Mesenchymal stem cell (in vitro differentiated cells and primary cell): ENCODE measurements around the gene HLA-DPA1.

ENCODE experiments used
- DNase-seq: peaks from one replicate; pipeline ENCODE4 v3.0.0-alpha.2; 2013
- H2AFZ ChIP-seq: one replicate; pipeline ENCODE4 v1.6.1; 2013; ENCODE audit warnings: low read depth, mild to moderate bottlenecking, control low read depth, inconsistent platforms, low read length, moderate library complexity
- H2AK5ac ChIP-seq: 2 replicates; pipeline ENCODE4 v1.6.1; 2013; ENCODE audit warnings: low read length, moderate library complexity, mild to moderate bottlenecking, inconsistent platforms; ENCODE audit not compliant: severe bottlenecking
- H2BK120ac ChIP-seq: one replicate; pipeline ENCODE4 v1.6.1; 2013; ENCODE audit warnings: low read depth, mild to moderate bottlenecking, inconsistent platforms, low read length, moderate library complexity
- H2BK12ac ChIP-seq, 2 experiments: one replicate each; pipeline ENCODE4 v1.6.1; 2013; ENCODE audit warnings: inconsistent platforms in 2 of 2, low read length in 2 of 2, mild to moderate bottlenecking in 2 of 2, moderate library complexity in 2 of 2, control low read depth in 1 of 2
- H2BK15ac ChIP-seq: one replicate; pipeline ENCODE4 v1.6.1; 2013; ENCODE audit warnings: mild to moderate bottlenecking, low read depth, inconsistent platforms; ENCODE audit not compliant: poor library complexity, severe bottlenecking
- H2BK5ac ChIP-seq: 2 replicates; pipeline ENCODE4 v1.6.1; 2013; ENCODE audit warnings: low read depth, mild to moderate bottlenecking, low read length, control low read depth, inconsistent platforms; ENCODE audit not compliant: poor library complexity, severe bottlenecking
- H3K14ac ChIP-seq, 2 experiments: one replicate each; pipeline ENCODE4 v1.6.1; 2013; ENCODE audit warnings: inconsistent platforms in 2 of 2, low read length in 2 of 2, control low read depth in 1 of 2, mild to moderate bottlenecking in 1 of 2, moderate library complexity in 1 of 2
- H3K18ac ChIP-seq, 2 experiments: one replicate each; pipeline ENCODE4 v1.6.1; 2013; ENCODE audit warnings: inconsistent platforms in 2 of 2, low read length in 2 of 2, control low read depth in 1 of 2, low read depth in 1 of 2, mild to moderate bottlenecking in 1 of 2
- H3K23ac ChIP-seq, 2 experiments: one replicate each; pipeline ENCODE4 v1.6.1; 2013; ENCODE audit warnings: inconsistent platforms in 2 of 2, low read length in 2 of 2, mild to moderate bottlenecking in 2 of 2, moderate library complexity in 2 of 2, control low read depth in 1 of 2
- H3K27ac ChIP-seq: 2 replicates; pipeline ENCODE4 v1.5.1; 2013; ENCODE audit warnings: mild to moderate bottlenecking, moderate library complexity, low read length, control low read depth, inconsistent platforms; ENCODE audit not compliant: poor library complexity, severe bottlenecking
- H3K27me3 ChIP-seq, 2 experiments: 2 replicates each; pipeline versions ENCODE4 v1.6.1 to v1.7.0; 2013; ENCODE audit warnings: low read length in 2 of 2, mild to moderate bottlenecking in 2 of 2, moderate library complexity in 2 of 2, control low read depth in 1 of 2, inconsistent platforms in 1 of 2; ENCODE audit not compliant: control insufficient read depth in 1 of 2, insufficient read depth in 1 of 2
- H3K36me3 ChIP-seq, 2 experiments: 2 replicates each; pipeline versions ENCODE4 v1.6.1 to v1.7.0; 2013; ENCODE audit warnings: low read length in 2 of 2, control low read depth in 1 of 2, inconsistent platforms in 1 of 2, low read depth in 1 of 2, mild to moderate bottlenecking in 1 of 2; ENCODE audit not compliant: insufficient read depth in 2 of 2, control insufficient read depth in 1 of 2
- H3K4ac ChIP-seq, 2 experiments: one replicate each; pipeline ENCODE4 v1.6.1; 2013; ENCODE audit warnings: inconsistent platforms in 2 of 2, low read length in 2 of 2, mild to moderate bottlenecking in 2 of 2, moderate library complexity in 2 of 2, control low read depth in 1 of 2, low read depth in 1 of 2
- H3K4me1 ChIP-seq: 2 replicates; pipeline ENCODE4 v1.6.1; 2013; ENCODE audit warnings: low read depth, low read length, control low read depth; ENCODE audit not compliant: control insufficient read depth, insufficient read depth
- H3K4me2 ChIP-seq: 2 replicates; pipeline ENCODE4 v1.6.1; 2013; ENCODE audit warnings: low read length, mild to moderate bottlenecking, inconsistent platforms; ENCODE audit not compliant: poor library complexity, severe bottlenecking
- H3K4me3 ChIP-seq, 2 experiments: 2 replicates each; pipeline versions ENCODE4 v1.5.1 to v1.7.0; 2013; ENCODE audit warnings: low read length in 2 of 2, mild to moderate bottlenecking in 2 of 2, control low read depth in 1 of 2, low read depth in 1 of 2; ENCODE audit not compliant: insufficient read depth in 1 of 2
- H3K79me1 ChIP-seq: replicated peaks from 2 replicates; pipeline ENCODE4 v1.6.1; 2013; ENCODE audit warnings: mild to moderate bottlenecking, control low read depth, low read length, inconsistent platforms; ENCODE audit not compliant: poor library complexity, severe bottlenecking
- H3K9ac ChIP-seq: 2 replicates; pipeline ENCODE4 v1.7.0; 2013; ENCODE audit warnings: mild to moderate bottlenecking, low read length, moderate library complexity
- H3K9me3 ChIP-seq: 2 replicates; pipeline ENCODE4 v1.7.0; 2013; ENCODE audit warnings: mild to moderate bottlenecking, low read length; ENCODE audit not compliant: control insufficient read depth
- H4K8ac ChIP-seq: one replicate; pipeline ENCODE4 v1.6.1; 2013; ENCODE audit warnings: inconsistent platforms, mild to moderate bottlenecking, low read length, moderate library complexity
- H4K91ac ChIP-seq: one replicate; pipeline ENCODE4 v1.6.1; 2013; ENCODE audit warnings: mild to moderate bottlenecking, low read length, inconsistent platforms
- WGBS: methylation state at CpG from one replicate; pipeline ENCODE4 v1.1.7; 2013; ENCODE audit warnings: mixed read lengths; 5-methylcytosine and 5-hydroxymethylcytosine counted together

The HLA-DPA1 gene

DNA sequence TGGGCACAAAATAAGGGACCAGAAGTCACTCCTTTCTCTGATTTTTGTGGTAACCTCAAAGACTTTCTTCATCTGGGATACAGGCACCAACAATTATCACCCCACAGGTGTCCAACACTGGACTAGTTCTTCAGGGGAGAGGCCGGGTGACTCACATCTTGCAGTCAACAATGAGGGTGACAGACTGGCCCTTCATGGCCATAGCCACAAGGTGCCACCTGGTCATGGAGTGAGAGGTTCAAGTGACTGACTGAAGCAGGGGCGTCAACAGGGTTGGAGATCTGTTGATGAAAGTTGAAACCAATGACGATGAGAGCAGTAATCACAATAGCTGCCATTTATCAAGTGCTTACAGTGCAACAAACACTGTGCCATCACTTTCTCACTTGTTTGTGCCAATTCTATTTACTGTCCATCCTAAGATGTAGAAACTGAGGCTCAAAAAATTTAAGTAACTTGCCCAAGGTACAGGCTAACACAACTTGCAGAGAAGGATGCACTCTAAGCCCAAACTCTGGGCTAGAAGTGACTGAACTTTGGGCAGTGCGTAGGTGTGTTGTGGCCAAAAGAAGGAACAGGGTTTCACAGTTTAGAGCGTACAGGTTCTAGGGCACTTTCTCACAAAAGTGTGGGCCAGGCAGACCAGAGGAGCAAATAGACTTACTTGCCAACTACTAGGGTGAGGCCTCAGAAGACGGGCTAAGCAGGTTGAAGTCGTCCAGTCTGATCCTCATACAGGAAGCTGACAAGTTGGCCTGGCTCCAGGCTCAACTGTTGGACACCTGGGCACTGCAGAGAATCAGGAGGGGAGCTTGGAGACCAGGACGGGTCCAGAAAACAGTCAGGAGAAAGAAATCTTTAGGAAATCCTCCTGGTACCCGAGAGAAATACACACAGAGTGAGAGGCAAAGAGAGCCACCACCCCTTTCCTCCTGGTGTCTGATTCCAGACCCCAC, 32.7 kb upstream of the HLA-DPA1 start:
- Histone ChIP-seq H2AK5ac (no peak overlapping the region), H3K4me2 (no peak overlapping the region), H3K18ac (no peak overlapping the region), H3K27ac (no peak overlapping the region), H3K4me1 (no peaks in the 10 kb centered on the region), H3K9ac (no peak overlapping the region), H3K36me3 (no peaks in the 10 kb centered on the region), H2BK5ac (no peak overlapping the region), H2AFZ (no peak overlapping the region), H3K14ac (no peak overlapping the region), H3K9me3 (peaks cover 20% of the 10 kb centered on the region), H4K91ac (no peak overlapping the region), H3K79me1 (no peaks in the 10 kb centered on the region), H2BK15ac (no peak overlapping the region), H3K4ac (no peak overlapping the region), H2BK12ac (no peak overlapping the region), H3K4me3 (no peak overlapping the region), H4K8ac (no peak overlapping the region), H3K27me3 (peaks cover 46 to 73% of the 10 kb centered on the region in 2 experiments), H2BK120ac (no peak overlapping the region), H3K23ac (no peak overlapping the region)
- DNase-seq = no peak
- 82% methylated on average over 7 of the region's 9 CpGs for WGBS

DNA sequence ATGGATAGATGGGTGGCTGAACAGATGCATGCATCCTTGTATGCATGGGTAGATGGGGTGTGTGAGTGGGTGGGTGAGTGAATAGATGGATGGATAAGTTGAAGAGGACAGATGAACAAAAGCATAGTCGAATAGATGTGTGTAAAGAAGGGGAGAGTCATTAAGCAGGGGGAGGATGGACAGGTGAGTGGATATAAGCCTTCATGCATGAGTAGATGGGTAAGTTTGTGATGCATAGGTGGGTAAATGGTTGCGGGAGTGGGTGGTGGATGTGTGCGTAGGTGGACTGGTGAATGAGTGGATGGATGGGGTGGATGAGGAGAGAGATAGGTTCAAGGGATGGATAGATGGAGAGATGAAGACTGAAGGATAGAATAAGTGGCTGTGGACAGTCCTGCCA, 31.9 kb upstream of the HLA-DPA1 start:
- Histone ChIP-seq H3K4me3 (no peak overlapping the region), H3K18ac (no peak overlapping the region), H4K8ac (no peak overlapping the region), H3K14ac (no peak overlapping the region), H2AFZ (no peak overlapping the region), H3K9me3 (peaks cover 27% of the 10 kb centered on the region), H3K4me1 (no peaks in the 10 kb centered on the region), H3K4me2 (no peak overlapping the region), H2BK5ac (no peak overlapping the region), H3K9ac (no peak overlapping the region), H3K23ac (no peak overlapping the region), H3K79me1 (no peaks in the 10 kb centered on the region), H3K27me3 (peaks cover 46 to 65% of the 10 kb centered on the region in 2 experiments), H2AK5ac (no peak overlapping the region), H3K27ac (no peak overlapping the region), H3K4ac (no peak overlapping the region), H2BK12ac (no peak overlapping the region), H4K91ac (peak overlapping the region; percentile 27), H3K36me3 (no peaks in the 10 kb centered on the region), H2BK15ac (no peak overlapping the region), H2BK120ac (no peak overlapping the region)
- 85% methylated on average over 3 of the region's 3 CpGs for WGBS
- DNase-seq = no peak

DNA sequence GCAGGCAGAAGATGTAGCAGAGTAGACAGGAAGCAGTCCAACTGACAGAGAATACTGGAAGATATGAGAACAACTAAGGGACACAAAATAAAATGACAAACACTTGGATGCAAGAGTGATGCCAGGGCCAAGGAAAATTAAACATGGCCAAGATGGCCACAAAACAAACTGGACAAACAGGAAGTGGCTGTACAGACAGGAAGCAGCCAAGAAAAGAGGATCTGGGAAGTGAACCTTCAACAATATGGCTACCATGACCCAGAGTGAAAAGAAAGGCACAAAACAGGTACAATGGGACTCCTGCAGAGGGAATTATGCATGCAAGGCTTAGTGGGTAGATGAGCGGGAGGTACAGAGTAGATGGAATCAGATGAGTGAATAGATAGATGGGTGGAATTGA, 31.4 kb upstream of the HLA-DPA1 start:
- H4K91ac ChIP-seq = no peak overlapping the region
- no peak overlapping the region for H3K9ac ChIP-seq
- no peak overlapping the region for H3K23ac ChIP-seq
- H3K14ac ChIP-seq = no peak overlapping the region
- peaks cover 32% of the 10 kb centered on the region for H3K9me3 ChIP-seq
- no peaks in the 10 kb centered on the region for H3K36me3 ChIP-seq
- no peaks in the 10 kb centered on the region for H3K79me1 ChIP-seq
- H3K27me3 ChIP-seq = peaks cover 44 to 61% of the 10 kb centered on the region in 2 experiments
- DNase-seq = no peak
- H3K4me2 ChIP-seq = no peak overlapping the region
- no peak overlapping the region for H3K4me3 ChIP-seq
- no peak overlapping the region for H2AK5ac ChIP-seq
- H3K27ac ChIP-seq = no peak overlapping the region
- H3K4ac ChIP-seq = no peak overlapping the region
- WGBS = 95% methylated on average over 1 of the region's 1 CpG
- H2BK5ac ChIP-seq = no peak overlapping the region
- no peak overlapping the region for H3K18ac ChIP-seq
- no peak overlapping the region for H4K8ac ChIP-seq
- H2BK12ac ChIP-seq = no peak overlapping the region
- H2AFZ ChIP-seq = no peak overlapping the region
- H2BK15ac ChIP-seq = no peak overlapping the region
- no peak overlapping the region for H2BK120ac ChIP-seq
- no peaks in the 10 kb centered on the region for H3K4me1 ChIP-seq

DNA sequence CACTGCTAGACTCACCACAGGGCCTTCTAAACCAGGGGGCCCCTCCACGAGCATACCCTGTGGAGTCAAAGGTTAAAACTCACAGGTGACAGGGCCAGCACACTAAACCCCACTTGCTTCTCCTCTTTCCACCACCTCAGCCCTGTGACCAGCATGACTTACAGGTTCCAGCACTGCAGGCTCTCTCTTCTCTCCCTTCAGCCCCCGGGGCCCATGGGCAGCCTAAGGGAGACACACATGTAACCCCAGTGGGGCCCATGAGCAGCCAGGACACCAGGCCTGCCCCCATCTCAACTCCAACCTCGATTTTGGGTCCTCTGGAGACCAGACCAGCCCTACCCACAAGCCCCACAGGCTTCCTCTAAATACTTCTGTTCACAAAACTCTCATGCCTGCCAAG, 30.3 kb upstream of the HLA-DPA1 start:
- no peak overlapping the region for H3K4me2 ChIP-seq
- no peak for DNase-seq
- 18% methylated on average over 3 of the region's 3 CpGs for WGBS

More for the DNA sequence above, 30.3 kb upstream of the HLA-DPA1 start:
- H2BK5ac ChIP-seq = no peak overlapping the region
- H3K23ac ChIP-seq = no peak overlapping the region
- H3K4me1 ChIP-seq = no peaks in the 10 kb centered on the region
- no peak overlapping the region for H3K27ac ChIP-seq
- H2BK12ac ChIP-seq = no peak overlapping the region
- H3K18ac ChIP-seq = no peak overlapping the region
- H3K36me3 ChIP-seq = no peaks in the 10 kb centered on the region
- H4K8ac ChIP-seq = no peak overlapping the region
- H3K9ac ChIP-seq = no peak overlapping the region
- no peak overlapping the region for H3K4me3 ChIP-seq
- H3K27me3 ChIP-seq = peaks cover 37 to 50% of the 10 kb centered on the region in 2 experiments
- no peak overlapping the region for H3K14ac ChIP-seq
- H3K4ac ChIP-seq = no peak overlapping the region
- peaks cover 33% of the 10 kb centered on the region for H3K9me3 ChIP-seq
- H2AFZ ChIP-seq = no peak overlapping the region
- no peak overlapping the region for H2AK5ac ChIP-seq
- H2BK15ac ChIP-seq = no peak overlapping the region
- H3K79me1 ChIP-seq = no peaks in the 10 kb centered on the region
- no peak overlapping the region for H4K91ac ChIP-seq
- no peak overlapping the region for H2BK120ac ChIP-seq
